HepG2 (cell line): ENCODE measurements around the gene MTSS2. TPM values are rescaled to one million over a fixed set of nuclear protein-coding genes. Genes with fewer than 3 reads are reported as not detected.
A peak's percentile ranks its signal among the peaks of the same experiment; 100 is the strongest.

Source experiments
- DPF2 ChIP-seq: sonication (generic); formaldehyde crosslinking; IDR thresholded peaks from 2 replicates; pipeline ENCODE4 v1.4.0; 2020; ENCODE audit warnings: mild to moderate bottlenecking, low read depth, missing genetic modification reagents, borderline replicate concordance
- ELF3 ChIP-seq: IDR thresholded peaks from 2 replicates; pipeline ENCODE4 v1.6.1; 2016; ENCODE audit warnings: missing genetic modification reagents, missing compliant biosample characterization
- HBP1 ChIP-seq: IDR thresholded peaks from 2 replicates; pipeline ENCODE4 v1.6.1; 2016; ENCODE audit warnings: low read depth, control low read depth
- IKZF1 ChIP-seq: fragments of 450-650 bp; IDR thresholded peaks from 2 replicates; pipeline ENCODE4 v1.7.1; 2016
- NFYB ChIP-seq: sonication (generic); formaldehyde crosslinking; IDR thresholded peaks from 2 replicates; pipeline ENCODE4 v1.4.0; 2020; ENCODE audit warnings: missing genetic modification reagents
- TRIM24 ChIP-seq: sonication (generic); formaldehyde crosslinking; IDR thresholded peaks from 2 replicates; pipeline ENCODE4 v1.8.0; 2022; ENCODE audit warnings: mild to moderate bottlenecking, missing genetic modification reagents
- U2AF2 ChIP-seq: fragments of 200-400 bp; formaldehyde crosslinking; IDR thresholded peaks from 2 replicates; pipeline ENCODE4 v1.6.1; 2017; ENCODE audit warnings: low read depth, mild to moderate bottlenecking, low read length
- ZBTB7A ChIP-seq: sonication (generic); formaldehyde crosslinking; IDR thresholded peaks from 2 replicates; pipeline ENCODE4 v1.8.0; 2022; ENCODE audit warnings: mild to moderate bottlenecking, missing genetic modification reagents
- ZBTB8A ChIP-seq: sonication (generic); formaldehyde crosslinking; IDR thresholded peaks from 2 replicates; pipeline ENCODE4 v1.4.0; 2020; ENCODE audit warnings: mild to moderate bottlenecking, low read depth, missing genetic modification reagents, borderline replicate concordance
- ZNF251 ChIP-seq: sonication (generic); formaldehyde crosslinking; IDR thresholded peaks from 2 replicates; pipeline ENCODE4 v1.9.0; 2021; ENCODE audit warnings: mild to moderate bottlenecking, missing genetic modification reagents
- ZNF281 ChIP-seq: sonication (generic); formaldehyde crosslinking; IDR thresholded peaks from 2 replicates; pipeline ENCODE4 v1.4.0; 2020; ENCODE audit warnings: missing genetic modification reagents, borderline replicate concordance
- ZNF431 ChIP-seq: sonication (generic); formaldehyde crosslinking; IDR thresholded peaks from 2 replicates; pipeline ENCODE4 v1.9.0; 2022; ENCODE audit warnings: missing genetic modification reagents, low read depth, mild to moderate bottlenecking, borderline replicate concordance
- ZNF44 ChIP-seq: sonication (generic); formaldehyde crosslinking; IDR thresholded peaks from 2 replicates; pipeline ENCODE4 v1.5.1; 2020; ENCODE audit warnings: mild to moderate bottlenecking, missing genetic modification reagents
- ZNF510 ChIP-seq: sonication (generic); formaldehyde crosslinking; IDR thresholded peaks from 2 replicates; pipeline ENCODE4 v1.4.0; 2020; ENCODE audit warnings: low read depth, mild to moderate bottlenecking, missing genetic modification reagents
- ZNF513 ChIP-seq: sonication (generic); formaldehyde crosslinking; conservative IDR thresholded peaks from 2 replicates; pipeline ENCODE4 v1.5.0; 2020; ENCODE audit warnings: missing genetic modification reagents
- ZNF567 ChIP-seq: sonication (generic); formaldehyde crosslinking; IDR thresholded peaks from 2 replicates; pipeline ENCODE4 v1.8.1; 2023; ENCODE audit warnings: mild to moderate bottlenecking, missing genetic modification reagents, borderline replicate concordance
- ZNF674 ChIP-seq: sonication (generic); formaldehyde crosslinking; IDR thresholded peaks from 2 replicates; pipeline ENCODE4 v1.5.0; 2020; ENCODE audit warnings: low read depth, mild to moderate bottlenecking, missing genetic modification reagents
- ZNF878 ChIP-seq: sonication (generic); formaldehyde crosslinking; IDR thresholded peaks from 2 replicates; pipeline ENCODE4 v1.8.1; 2023; ENCODE audit warnings: mild to moderate bottlenecking, missing genetic modification reagents, moderate library complexity
- polyA plus RNA-seq, 8 experiments: library from polyadenylated mRNA; depleted of rRNA in 3 of 8; stranded (reverse) in 7 of 8; unstranded in 1 of 8; fragments of >200 nt; fragmentation: Illumina TruSeq in 4 of 8; extraction: Trizol in 4 of 8; gene quantifications; 2 replicates each; pipeline versions ENCODE4 v1.2.1 to v1.2.3, GENCODE V29; 2011 to 2016; ENCODE audit warnings: low read depth in 4 of 8, missing spikeins in 1 of 8, mixed read lengths in 1 of 8; ENCODE audit not compliant: insufficient read depth in 1 of 8
- total RNA-seq, 5 experiments: library from RNA; depleted of rRNA; stranded (reverse); fragments of >200 nt; fragmentation: Illumina TruSeq; extraction: Trizol; gene quantifications; 2 replicates each; pipeline ENCODE4 v1.2.3, GENCODE V29; 2016; ENCODE audit warnings: low read depth in 1 of 5

Gene MTSS2
- total and polyA plus RNA-seq, 2 of the 13 experiments (the other 11 are each of a cell fraction or from before 2014, with no cell fraction given) = 132 to 242 TPM

GRCh38 chr16:70682239-70683145, 3.4 kb downstream of the MTSS2 start (continued):
- TF ChIP-seq ZNF513 (CRISPR knock-in tag) (no peak), ZNF510 (CRISPR knock-in tag) (peak; percentile 51; the same call in 1 of the 2 replicates), ELF3 (CRISPR knock-in tag) (peak; percentile 54; the same call in 1 of the 2 replicates), HBP1 (peak; percentile 79), ZNF44 (CRISPR knock-in tag) (0 out of 2 replicates have a peak, but pooled peaks have one; percentile 69), ZBTB8A (CRISPR knock-in tag) (peak; percentile 72; the same call in 1 of the 2 replicates), TRIM24 (CRISPR knock-in tag) (no peak), ZBTB7A (CRISPR knock-in tag) (peak; percentile 7; the same call in 1 of the 2 replicates), ZNF674 (CRISPR knock-in tag) (no peak), ZNF281 (no peak), ZNF878 (CRISPR knock-in tag) (0 out of 2 replicates have a peak, but pooled peaks have one; percentile 7), IKZF1 (no peak), ZNF251 (no peak), ZNF431 (CRISPR knock-in tag) (no peak), NFYB (CRISPR knock-in tag) (0 out of 2 replicates have a peak, but pooled peaks have one; percentile 0), U2AF2 (peak; percentile 5; the same call in 1 of the 2 replicates), DPF2 (no peak), ZNF567 (CRISPR knock-in tag) (no peak)
